IMR-90 (cell line): ENCODE data around the gene PEF1.

ENCODE experiments used
- BHLHE40 ChIP-seq: fragments of 150-350 bp; IDR thresholded peaks from 2 replicates; pipeline ENCODE4 v1.6.1; 2016; ENCODE audit warnings: mild to moderate bottlenecking, low read depth, low read length
- CEBPB ChIP-seq: IDR thresholded peaks from 2 replicates; pipeline ENCODE4 v1.6.1; 2012; ENCODE audit warnings: low read depth, low read length, improper control_type of control experiment
- CHD1 ChIP-seq: IDR thresholded peaks from 2 replicates; pipeline ENCODE4 v1.6.1; 2012; ENCODE audit warnings: low read depth, low read length, improper control_type of control experiment
- CTCF ChIP-seq: conservative IDR thresholded peaks from 2 replicates; pipeline ENCODE4 v1.5.1; 2012; ENCODE audit warnings: mild to moderate bottlenecking, low read depth, low read length, improper control_type of control experiment
- MAFK ChIP-seq: IDR thresholded peaks from 2 replicates; pipeline ENCODE4 v1.6.1; 2012; ENCODE audit warnings: low read depth, low read length, improper control_type of control experiment
- MXI1 ChIP-seq: IDR thresholded peaks from 2 replicates; pipeline ENCODE4 v1.6.1; 2012; ENCODE audit warnings: low read depth, mild to moderate bottlenecking, low read length, moderate library complexity, borderline replicate concordance
- POLR2A ChIP-seq: IDR thresholded peaks from 2 replicates; pipeline ENCODE4 v1.6.1; 2012; ENCODE audit warnings: mild to moderate bottlenecking, low read depth, low read length
- RAD21 ChIP-seq: IDR thresholded peaks from 2 replicates; pipeline ENCODE4 v1.6.1; 2012; ENCODE audit warnings: low read length, improper control_type of control experiment
- RCOR1 ChIP-seq: IDR thresholded peaks from 2 replicates; pipeline ENCODE4 v1.6.1; 2012; ENCODE audit warnings: mild to moderate bottlenecking, low read length, improper control_type of control experiment; ENCODE audit not compliant: insufficient replicate concordance
- RFX5 ChIP-seq: IDR thresholded peaks from 2 replicates; pipeline ENCODE4 v1.8.0; 2012; ENCODE audit warnings: low read depth, mild to moderate bottlenecking, low read length, moderate library complexity
- SMC3 ChIP-seq: fragments of 150-350 bp; IDR thresholded peaks from 2 replicates; pipeline ENCODE4 v1.6.1; 2016; ENCODE audit warnings: low read depth, mild to moderate bottlenecking, antibody characterized with exemption, low read length, moderate library complexity
- USF2 ChIP-seq: fragments of 150-350 bp; IDR thresholded peaks from 2 replicates; pipeline ENCODE4 v1.6.1; 2017; ENCODE audit warnings: mild to moderate bottlenecking, antibody characterized with exemption, low read length, low read depth

GRCh38 chr1:31639543-31639942 is 5.1 kb downstream of the PEF1 start:
- TF ChIP-seq POLR2A (no peak), CTCF (no peak), MXI1 (no peak), CEBPB (peak; percentile 90), CHD1 (no peak), RAD21 (no peak), BHLHE40 (0 out of 2 replicates have a peak, but pooled peaks have one; percentile 6), SMC3 (no peak), USF2 (no peak), RCOR1 (peak; percentile 60), MAFK (no peak), RFX5 (no peak)
